Neuronal stem cell (in vitro differentiated cells): ENCODE data around the gene MYH9.
A peak's percentile ranks its signal among the peaks of the same experiment; 100 is the strongest.

Experiments used
- DNase-seq: peaks from one replicate; pipeline ENCODE4 v3.0.0-alpha.2; 2013; ENCODE audit warnings: low spot score
- H2AFZ ChIP-seq: one replicate; pipeline ENCODE4 v1.6.1; 2013; ENCODE audit warnings: mild to moderate bottlenecking, low read length, inconsistent platforms
- H2AK5ac ChIP-seq: 2 replicates; pipeline ENCODE4 v1.6.1; 2013; ENCODE audit warnings: low read depth, mild to moderate bottlenecking, inconsistent platforms, low read length, moderate library complexity, mixed read lengths
- H2BK120ac ChIP-seq: 2 replicates; pipeline ENCODE4 v1.6.1; 2013; ENCODE audit warnings: low read depth, mild to moderate bottlenecking, inconsistent platforms, low read length, moderate library complexity, mixed read lengths
- H2BK12ac ChIP-seq: one replicate; pipeline ENCODE4 v1.6.1; 2013; ENCODE audit warnings: low read length, inconsistent platforms
- H2BK15ac ChIP-seq: 2 replicates; pipeline ENCODE4 v1.6.1; 2013; ENCODE audit warnings: mild to moderate bottlenecking, low read length, inconsistent platforms, mixed read lengths
- H2BK5ac ChIP-seq: one replicate; pipeline ENCODE4 v1.6.1; 2013; ENCODE audit warnings: inconsistent platforms, mild to moderate bottlenecking, low read length, moderate library complexity
- H3K14ac ChIP-seq: one replicate; pipeline ENCODE4 v1.6.1; 2013; ENCODE audit warnings: low read length, inconsistent platforms
- H3K18ac ChIP-seq: 2 replicates; pipeline ENCODE4 v1.6.1; 2013; ENCODE audit warnings: low read length, inconsistent platforms
- H3K23ac ChIP-seq: 2 replicates; pipeline ENCODE4 v1.6.1; 2013; ENCODE audit warnings: low read depth, mild to moderate bottlenecking, mixed read lengths, low read length, inconsistent platforms; ENCODE audit not compliant: poor library complexity
- H3K27ac ChIP-seq: replicated peaks from 3 replicates; pipeline ENCODE4 v1.5.1; 2013; ENCODE audit warnings: low read length, inconsistent platforms
- H3K27me3 ChIP-seq, 3 experiments: 2 replicates each; pipeline ENCODE4 v1.6.1; 2013; ENCODE audit warnings: low read length in 3 of 3, mild to moderate bottlenecking in 2 of 3, inconsistent platforms in 1 of 3, low read depth in 1 of 3, mixed read lengths in 1 of 3, moderate library complexity in 1 of 3; ENCODE audit not compliant: control insufficient read depth in 3 of 3, insufficient read depth in 3 of 3
- H3K36me3 ChIP-seq, 2 donors: replicated peaks in 1 of 2; 2 replicates each; pipeline ENCODE4 v1.6.1; 2013; ENCODE audit warnings: low read length in 2 of 2; ENCODE audit not compliant: control insufficient read depth in 2 of 2, insufficient read depth in 2 of 2
- H3K4ac ChIP-seq: 2 replicates; pipeline ENCODE4 v1.6.1; 2013; ENCODE audit warnings: inconsistent platforms, mild to moderate bottlenecking, low read length, moderate library complexity
- H3K4me1 ChIP-seq, 2 donors: 1 replicate in 1 of 2; 2 replicates in 1 of 2; pipeline ENCODE4 v1.6.1; 2013; ENCODE audit warnings: low read length in 2 of 2, low read depth in 1 of 2; ENCODE audit not compliant: control insufficient read depth in 2 of 2, insufficient read depth in 1 of 2
- H3K4me2 ChIP-seq: one replicate; pipeline ENCODE4 v1.6.1; 2013; ENCODE audit warnings: mild to moderate bottlenecking, low read length, inconsistent platforms; ENCODE audit not compliant: insufficient read depth, poor library complexity, severe bottlenecking
- H3K4me3 ChIP-seq, 2 donors: 2 replicates each; pipeline ENCODE4 v1.5.1; 2013; ENCODE audit warnings: low read length in 2 of 2, mild to moderate bottlenecking in 2 of 2, inconsistent platforms in 1 of 2, moderate library complexity in 1 of 2
- H3K79me1 ChIP-seq: one replicate; pipeline ENCODE4 v1.6.1; 2013; ENCODE audit warnings: low read depth, mild to moderate bottlenecking, inconsistent platforms, low read length, moderate library complexity
- H3K9ac ChIP-seq: one replicate; pipeline ENCODE4 v1.6.1; 2013; ENCODE audit warnings: mild to moderate bottlenecking, low read depth, low read length, inconsistent platforms; ENCODE audit not compliant: poor library complexity
- H3K9me3 ChIP-seq, 2 donors: replicated peaks in 1 of 2; 2 replicates each; pipeline versions ENCODE3 to v1.6.1; 2013; ENCODE audit warnings: low read length in 2 of 2, mild to moderate bottlenecking in 2 of 2, inconsistent platforms in 1 of 2, low read depth in 1 of 2, mixed read lengths in 1 of 2, moderate library complexity in 1 of 2; ENCODE audit not compliant: control insufficient read depth in 2 of 2, insufficient read depth in 1 of 2
- H4K8ac ChIP-seq: one replicate; pipeline ENCODE4 v1.6.1; 2013; ENCODE audit warnings: low read depth, mild to moderate bottlenecking, inconsistent platforms, low read length, moderate library complexity
- H4K91ac ChIP-seq: one replicate; pipeline ENCODE4 v1.6.1; 2013; ENCODE audit warnings: low read length, low read depth, mild to moderate bottlenecking, inconsistent platforms; ENCODE audit not compliant: poor library complexity
- WGBS, 2 donors: extraction: QIAGEN DNeasy Blood & Tissue Kit; methylation state at CpG; one replicate each; pipeline ENCODE4 v1.1.7; 2013; ENCODE audit warnings: missing lambda C conversion rate in 2 of 2, mixed read lengths in 1 of 2; ENCODE audit not compliant: insufficient read length in 2 of 2, insufficient replicate concordance in 1 of 2; ENCODE audit errors: extremely low coverage in 2 of 2; 5-methylcytosine and 5-hydroxymethylcytosine counted together

The MYH9 gene

DNA sequence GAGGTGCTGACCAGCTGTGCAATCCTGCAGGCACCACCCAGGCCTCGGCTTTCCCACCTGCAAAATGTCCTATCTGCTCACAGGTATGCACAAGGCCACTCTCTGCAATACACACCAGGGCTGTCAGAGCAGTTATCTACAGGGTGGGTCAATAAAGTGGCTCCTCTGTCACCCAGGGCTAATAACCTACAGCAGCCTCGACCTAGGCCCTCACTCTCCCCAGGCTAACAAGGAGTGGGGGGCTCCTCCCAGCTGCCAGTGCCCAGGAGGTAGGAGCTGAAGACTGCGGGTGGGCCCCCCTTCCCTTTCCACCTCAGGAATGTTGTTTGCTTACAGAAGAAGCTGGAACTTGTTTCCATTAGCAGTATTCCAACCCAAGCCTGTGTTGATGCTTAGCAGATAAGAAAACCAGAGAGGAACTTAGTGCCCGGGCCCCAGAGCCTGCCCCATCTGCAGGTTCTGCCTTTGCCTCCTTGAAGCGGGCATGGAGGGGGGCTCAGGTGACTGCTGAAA is 26.8 kb downstream of the MYH9 start:
- Histone ChIP-seq H3K23ac (no peak overlapping the region), H3K4me1 (peaks cover 7 to 49% of the 10 kb centered on the region in 2 donors), H2AK5ac (peak overlapping the region; percentile 9), H3K4me2 (no peak overlapping the region), H2BK12ac (no peak overlapping the region), H3K18ac (peak overlapping the region; percentile 3), H3K4me3 (no peak overlapping the region), H3K9me3 (no peaks in the 10 kb centered on the region), H2BK15ac (no peak overlapping the region), H3K27me3 (no peaks in the 10 kb centered on the region), H2BK120ac (no peak overlapping the region), H4K91ac (no peak overlapping the region), H3K27ac (peak overlapping the region; percentile 5), H3K79me1 (peaks cover 10% of the 10 kb centered on the region), H2AFZ (no peak overlapping the region), H3K14ac (no peak overlapping the region), H2BK5ac (no peak overlapping the region), H3K36me3 (peaks cover 2 to 20% of the 10 kb centered on the region in 2 donors), H3K4ac (no peak overlapping the region), H4K8ac (no peak overlapping the region), H3K9ac (no peak overlapping the region)
- DNase-seq, result no peak
- WGBS, 2 donors, result no CpG with 5 or more reads among the region's 5 CpGs

- Histone ChIP-seq H3K4ac (no peak overlapping the region), H3K9me3 (no peaks in the 10 kb centered on the region), H3K18ac (no peak overlapping the region), H3K4me3 (no peak overlapping the region), H3K79me1 (peaks cover 10% of the 10 kb centered on the region), H2BK15ac (no peak overlapping the region), H3K4me1 (peaks cover 5 to 47% of the 10 kb centered on the region in 2 donors), H3K23ac (no peak overlapping the region), H2BK5ac (no peak overlapping the region), H2AFZ (no peak overlapping the region), H2BK12ac (no peak overlapping the region), H2BK120ac (no peak overlapping the region), H3K4me2 (peak overlapping the region; percentile 28), H2AK5ac (no peak overlapping the region), H3K27me3 (no peaks in the 10 kb centered on the region), H4K8ac (no peak overlapping the region), H3K27ac (peak overlapping the region; percentile 44), H3K14ac (no peak overlapping the region), H4K91ac (no peak overlapping the region), H3K9ac (no peak overlapping the region), H3K36me3 (peaks cover 5 to 20% of the 10 kb centered on the region in 2 donors)
- WGBS, 2 donors, result no CpG with 5 or more reads among the region's 3 CpGs
- DNase-seq, result no peak
Measured at GRCh38 chr22:36360011-36360410, 27.8 kb downstream of the MYH9 start.

DNA sequence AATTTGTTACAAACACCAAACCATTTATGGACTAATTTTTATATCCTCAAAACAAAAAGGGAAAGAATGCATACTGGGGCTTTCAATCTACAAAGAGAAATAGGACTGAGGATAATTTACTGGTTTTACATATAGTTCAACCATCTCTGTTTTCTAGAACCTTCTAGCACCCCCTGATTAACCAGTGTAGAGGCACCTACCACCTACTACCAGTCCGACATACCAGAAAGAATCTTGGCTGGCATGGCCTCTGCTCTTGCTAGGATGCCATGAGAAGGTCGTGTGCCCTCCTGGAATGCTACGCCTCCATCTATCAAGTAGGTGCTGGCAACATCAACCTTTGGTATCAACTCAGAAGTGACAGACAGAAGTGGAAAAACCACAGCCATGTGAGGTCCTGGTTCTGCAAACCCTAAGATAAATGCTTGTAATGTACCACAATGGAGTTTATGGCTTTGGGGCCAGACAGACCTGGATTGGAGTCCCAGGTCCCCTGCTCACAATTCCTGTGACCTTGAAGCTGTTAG is 28.2 kb downstream of the MYH9 start:
- H2AFZ ChIP-seq, result no peak overlapping the region
- H2BK5ac ChIP-seq, result no peak overlapping the region
- DNase-seq, result no peak
- peak overlapping the region; percentile 92 for H2BK12ac ChIP-seq
- no peak overlapping the region for H3K18ac ChIP-seq
- H3K9me3 ChIP-seq, result no peaks in the 10 kb centered on the region
- H3K36me3 ChIP-seq, result peaks cover 5 to 23% of the 10 kb centered on the region in 2 donors
- H3K4me3 ChIP-seq, result no peak overlapping the region
- H2BK120ac ChIP-seq, result no peak overlapping the region
- peaks cover 3 to 44% of the 10 kb centered on the region in 2 donors for H3K4me1 ChIP-seq
- H4K91ac ChIP-seq, result no peak overlapping the region
- no CpG with 5 or more reads among the region's 3 CpGs for WGBS, 2 donors
- peak overlapping the region; percentile 15 for H3K9ac ChIP-seq
- H3K27ac ChIP-seq, result peak overlapping the region; percentile 22
- H3K4ac ChIP-seq, result no peak overlapping the region
- H3K4me2 ChIP-seq, result peak overlapping the region; percentile 28
- no peak overlapping the region for H2BK15ac ChIP-seq
- H4K8ac ChIP-seq, result no peak overlapping the region
- H3K79me1 ChIP-seq, result peaks cover 10% of the 10 kb centered on the region
- H3K27me3 ChIP-seq, result no peaks in the 10 kb centered on the region
- H2AK5ac ChIP-seq, result no peak overlapping the region
- H3K23ac ChIP-seq, result no peak overlapping the region
- no peak overlapping the region for H3K14ac ChIP-seq

- Histone ChIP-seq H3K14ac (no peak overlapping the region), H3K4me3 (no peak overlapping the region), H2BK15ac (no peak overlapping the region), H2BK12ac (no peak overlapping the region), H2BK120ac (no peak overlapping the region), H3K27me3 (no peaks in the 10 kb centered on the region), H2AFZ (no peak overlapping the region), H3K18ac (peak overlapping the region; percentile 42), H3K36me3 (peaks cover 5 to 23% of the 10 kb centered on the region in 2 donors), H3K27ac (no peak overlapping the region), H3K4me2 (no peak overlapping the region), H2BK5ac (no peak overlapping the region), H4K8ac (no peak overlapping the region), H3K23ac (no peak overlapping the region), H2AK5ac (no peak overlapping the region), H3K4ac (no peak overlapping the region), H3K79me1 (peaks cover 7% of the 10 kb centered on the region), H3K4me1 (peaks cover 3 to 37% of the 10 kb centered on the region in 2 donors), H4K91ac (no peak overlapping the region), H3K9ac (no peak overlapping the region), H3K9me3 (no peaks in the 10 kb centered on the region)
- DNase-seq, result no peak
- WGBS, 2 donors, result no CpG with 5 or more reads among the region's 9 CpGs
Measured at GRCh38 chr22:36358533-36359469, 29.0 kb downstream of the MYH9 start.
